Gastrocnemius medialis (tissue), 4 donors: ENCODE measurements around the gene CHURC1. TPM values are rescaled to one million over a fixed set of nuclear protein-coding genes. Genes with fewer than 3 reads are reported as not detected.

Experiments
- ATAC-seq, 2 donors: fragments of 150-250 bp; one replicate each; pipeline ENCODE4 v1.9.1; 2016
- DNase-seq, 2 donors: peaks; one replicate each; pipeline ENCODE4 v3.0.0-alpha.2; 2019
- H3K27ac ChIP-seq, 4 donors: fragments of 200-600 bp; sonication (generic); 1 replicate in 1 of 4; 2 replicates in 3 of 4; pipeline ENCODE4 v1.5.1; 2016 to 2018; ENCODE audit warnings: mild to moderate bottlenecking in 2 of 4, moderate library complexity in 1 of 4
- H3K27me3 ChIP-seq, 3 donors: fragments of 200-600 bp; sonication (generic) in 2 of 3; 1 replicate in 1 of 3; 2 replicates in 2 of 3; pipeline versions ENCODE4 v1.5.1 to v1.6.0; 2016 to 2019; ENCODE audit warnings: mild to moderate bottlenecking in 1 of 3, moderate library complexity in 1 of 3
- H3K36me3 ChIP-seq, 2 donors: fragments of 200-600 bp; sonication (generic) in 1 of 2; one replicate each; pipeline ENCODE4 v1.5.1; 2017 to 2018
- H3K4me1 ChIP-seq, 2 donors: fragments of 200-600 bp; sonication (generic) in 1 of 2; one replicate each; pipeline ENCODE4 v1.5.1; 2016 to 2017; ENCODE audit warnings: mild to moderate bottlenecking in 2 of 2
- H3K4me3 ChIP-seq, 4 donors: fragments of 200-600 bp; sonication (generic) in 3 of 4; 1 replicate in 1 of 4; 2 replicates in 3 of 4; pipeline ENCODE4 v1.5.1; 2016 to 2019; ENCODE audit warnings: mild to moderate bottlenecking in 2 of 4
- H3K9me3 ChIP-seq, 3 donors: fragments of 200-600 bp; sonication (generic) in 2 of 3; 1 replicate in 1 of 3; 2 replicates in 2 of 3; pipeline ENCODE4 v1.5.1; 2016 to 2019
- POLR2A ChIP-seq, 2 donors: fragments of 450-650 bp; IDR thresholded peaks; one replicate each; pipeline ENCODE4 v1.6.1; 2017; ENCODE audit warnings: antibody characterized with exemption in 2 of 2, mild to moderate bottlenecking in 2 of 2, moderate library complexity in 2 of 2
- in situ Hi-C, 4 donors: fragments of 200-750 bp; cut with MboI; loops; one replicate each; pipeline versions ENCODE4 v1.15.0 to v1.8.0; 2017; ENCODE audit warnings: low sequenced_read_pairs in 4 of 4
- intact Hi-C: fragments of 100-400 bp; cut with DNase I; formaldehyde crosslinking; loops from one replicate; pipeline ENCODE4 v1.15.1; 2023; ENCODE audit warnings: low total_unique reads
- total RNA-seq, 4 donors: library from RNA; depleted of rRNA; stranded (reverse); fragments of >200 nt; gene quantifications; one replicate each; pipeline versions ENCODE4 v1.1.0 to v1.2.3, GENCODE V29; 2016
- TF ChIP-seq, protein P1 (sequence below), 5 experiments: fragments of 450-650 bp in 3 of 5; fragments of 200-600 bp in 2 of 5; sonication (generic) in 2 of 5; IDR thresholded peaks in 4 of 5; conservative IDR thresholded peaks in 1 of 5; 1 replicate in 4 of 5; 2 replicates in 1 of 5; pipeline ENCODE4 v1.5.1; 2016 to 2019; ENCODE audit warnings: antibody characterized with exemption in 5 of 5, mild to moderate bottlenecking in 3 of 5, moderate library complexity in 3 of 5

CHURC1 gene
- total RNA-seq, 4 donors from 2014 or later: 47.9 to 108 (median 79.6) TPM

DNA sequence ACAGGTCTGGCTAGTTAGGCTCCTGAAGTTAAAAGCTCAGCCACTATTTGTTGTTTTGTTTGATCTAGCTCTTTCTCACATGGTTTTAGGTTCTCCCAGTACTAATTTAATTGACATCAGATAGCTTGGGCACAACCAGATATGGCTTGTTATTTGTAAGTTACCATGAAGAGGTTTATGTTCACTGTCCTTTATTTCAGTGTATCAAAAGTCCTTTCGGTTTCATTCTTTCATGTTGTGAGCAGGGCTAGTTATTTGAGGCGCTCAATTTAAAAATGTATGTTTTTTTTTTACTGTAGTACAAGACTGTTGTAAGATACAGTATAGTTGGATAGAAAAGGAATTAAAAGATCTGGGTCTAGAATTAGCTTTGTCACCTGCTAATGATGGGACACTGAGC is 21.3 kb downstream of the CHURC1 start:
- no peak for ATAC-seq
- H3K36me3 ChIP-seq: peaks cover 0 to 19% of the 10 kb centered on the region in 2 donors
- intact Hi-C loops: no loop called here
- no peaks in the 10 kb centered on the region for H3K27me3 ChIP-seq
- no peak for DNase-seq
- H3K27ac ChIP-seq: peak overlapping the region; percentile 64 to 83 (median 72)
- H3K4me1 ChIP-seq: peaks cover 42 to 57% of the 10 kb centered on the region in 2 donors
- no peaks in the 10 kb centered on the region for H3K9me3 ChIP-seq
- TF ChIP-seq, protein P1, sequence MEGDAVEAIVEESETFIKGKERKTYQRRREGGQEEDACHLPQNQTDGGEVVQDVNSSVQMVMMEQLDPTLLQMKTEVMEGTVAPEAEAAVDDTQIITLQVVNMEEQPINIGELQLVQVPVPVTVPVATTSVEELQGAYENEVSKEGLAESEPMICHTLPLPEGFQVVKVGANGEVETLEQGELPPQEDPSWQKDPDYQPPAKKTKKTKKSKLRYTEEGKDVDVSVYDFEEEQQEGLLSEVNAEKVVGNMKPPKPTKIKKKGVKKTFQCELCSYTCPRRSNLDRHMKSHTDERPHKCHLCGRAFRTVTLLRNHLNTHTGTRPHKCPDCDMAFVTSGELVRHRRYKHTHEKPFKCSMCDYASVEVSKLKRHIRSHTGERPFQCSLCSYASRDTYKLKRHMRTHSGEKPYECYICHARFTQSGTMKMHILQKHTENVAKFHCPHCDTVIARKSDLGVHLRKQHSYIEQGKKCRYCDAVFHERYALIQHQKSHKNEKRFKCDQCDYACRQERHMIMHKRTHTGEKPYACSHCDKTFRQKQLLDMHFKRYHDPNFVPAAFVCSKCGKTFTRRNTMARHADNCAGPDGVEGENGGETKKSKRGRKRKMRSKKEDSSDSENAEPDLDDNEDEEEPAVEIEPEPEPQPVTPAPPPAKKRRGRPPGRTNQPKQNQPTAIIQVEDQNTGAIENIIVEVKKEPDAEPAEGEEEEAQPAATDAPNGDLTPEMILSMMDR (IDR thresholded peaks at IDR 0.05 in 4 of 5, conservative IDR thresholded peaks at IDR 0.05 in 1 of 5): no peak
- no peak for TF ChIP-seq POLR2A (IDR thresholded peaks at IDR 0.05)
- H3K4me3 ChIP-seq: no peak overlapping the region
- in situ Hi-C loops: no loop called here

DNA sequence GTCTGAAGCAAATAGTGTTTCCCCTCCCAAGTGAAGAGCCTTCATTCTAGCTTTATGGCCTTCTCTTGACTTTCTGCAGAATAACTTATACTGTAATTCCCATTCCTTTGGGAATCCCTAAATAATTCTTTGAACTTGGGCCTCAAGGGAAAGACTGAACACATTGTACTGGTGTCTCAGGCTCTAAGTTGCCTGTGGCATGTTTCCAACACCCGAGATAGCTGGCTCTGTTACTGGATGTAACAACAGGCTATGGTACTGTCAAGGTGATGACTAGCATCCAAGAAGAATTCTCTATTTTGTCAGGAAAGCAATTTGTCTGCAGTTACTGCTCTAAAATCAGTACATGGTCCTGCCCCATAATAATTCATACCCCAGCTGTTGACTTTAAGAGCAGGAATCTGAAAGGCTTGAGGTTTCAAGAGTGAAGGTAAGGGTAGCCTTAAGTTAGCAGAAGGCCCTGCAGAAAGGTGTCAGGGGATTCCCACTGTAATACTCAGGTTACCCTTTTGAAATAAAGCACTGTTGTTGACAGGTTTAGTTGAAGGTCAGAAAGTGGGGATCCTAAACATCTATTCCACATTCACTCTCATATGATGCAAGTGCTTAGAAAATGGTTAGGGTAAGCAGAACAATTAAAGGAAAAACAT is 23.0 kb downstream of the CHURC1 start:
- Histone ChIP-seq H3K36me3 (peaks cover 0 to 12% of the 10 kb centered on the region in 2 donors), H3K27me3 (no peaks in the 10 kb centered on the region), H3K4me3 (no peak overlapping the region), H3K27ac (peak overlapping the region; percentile 64 to 83 (median 72)), H3K4me1 (peaks cover 38 to 44% of the 10 kb centered on the region in 2 donors), H3K9me3 (no peaks in the 10 kb centered on the region)
- in situ Hi-C loops: no loop called here
- no peak for TF ChIP-seq POLR2A (IDR thresholded peaks at IDR 0.05)
- TF ChIP-seq, protein P1 (IDR thresholded peaks at IDR 0.05 in 4 of 5, conservative IDR thresholded peaks at IDR 0.05 in 1 of 5): no peak
- DNase-seq (peak in 1 of 2 donors; percentile 51), ATAC-seq (peak in 1 of 2 donors; percentile 51)
- intact Hi-C loops: no loop called here

DNA sequence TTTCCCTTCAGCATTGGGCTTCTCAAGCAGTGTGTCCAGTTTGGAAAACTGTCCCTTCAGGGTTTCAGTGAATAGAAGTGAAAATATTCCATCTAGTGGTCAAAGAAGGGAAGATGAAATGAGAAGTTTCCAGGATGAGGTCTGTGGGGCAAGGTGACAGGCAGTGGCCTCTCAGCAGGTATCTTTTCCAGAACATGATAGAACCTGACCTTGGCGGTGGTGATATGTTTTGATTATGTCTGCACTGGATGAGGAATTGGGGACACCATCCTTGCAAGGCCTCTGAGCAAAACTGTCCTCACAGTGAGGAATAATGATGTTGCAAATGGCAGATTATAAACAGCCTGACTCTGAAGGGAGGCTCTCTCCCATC is 23.6 kb downstream of the CHURC1 start:
- no peaks in the 10 kb centered on the region for H3K9me3 ChIP-seq
- intact Hi-C loops (no loop called here), in situ Hi-C loops (no loop called here)
- DNase-seq: no peak
- H3K36me3 ChIP-seq: peaks cover 0 to 7% of the 10 kb centered on the region in 2 donors
- H3K4me3 ChIP-seq: no peak overlapping the region
- peak overlapping the region; percentile 64 to 83 (median 72) for H3K27ac ChIP-seq
- no peak for ATAC-seq
- H3K4me1 ChIP-seq: peaks cover 38 to 44% of the 10 kb centered on the region in 2 donors
- H3K27me3 ChIP-seq: no peaks in the 10 kb centered on the region
- no peak for TF ChIP-seq POLR2A (IDR thresholded peaks at IDR 0.05)
- TF ChIP-seq, protein P1 (IDR thresholded peaks at IDR 0.05 in 4 of 5, conservative IDR thresholded peaks at IDR 0.05 in 1 of 5): no peak

DNA sequence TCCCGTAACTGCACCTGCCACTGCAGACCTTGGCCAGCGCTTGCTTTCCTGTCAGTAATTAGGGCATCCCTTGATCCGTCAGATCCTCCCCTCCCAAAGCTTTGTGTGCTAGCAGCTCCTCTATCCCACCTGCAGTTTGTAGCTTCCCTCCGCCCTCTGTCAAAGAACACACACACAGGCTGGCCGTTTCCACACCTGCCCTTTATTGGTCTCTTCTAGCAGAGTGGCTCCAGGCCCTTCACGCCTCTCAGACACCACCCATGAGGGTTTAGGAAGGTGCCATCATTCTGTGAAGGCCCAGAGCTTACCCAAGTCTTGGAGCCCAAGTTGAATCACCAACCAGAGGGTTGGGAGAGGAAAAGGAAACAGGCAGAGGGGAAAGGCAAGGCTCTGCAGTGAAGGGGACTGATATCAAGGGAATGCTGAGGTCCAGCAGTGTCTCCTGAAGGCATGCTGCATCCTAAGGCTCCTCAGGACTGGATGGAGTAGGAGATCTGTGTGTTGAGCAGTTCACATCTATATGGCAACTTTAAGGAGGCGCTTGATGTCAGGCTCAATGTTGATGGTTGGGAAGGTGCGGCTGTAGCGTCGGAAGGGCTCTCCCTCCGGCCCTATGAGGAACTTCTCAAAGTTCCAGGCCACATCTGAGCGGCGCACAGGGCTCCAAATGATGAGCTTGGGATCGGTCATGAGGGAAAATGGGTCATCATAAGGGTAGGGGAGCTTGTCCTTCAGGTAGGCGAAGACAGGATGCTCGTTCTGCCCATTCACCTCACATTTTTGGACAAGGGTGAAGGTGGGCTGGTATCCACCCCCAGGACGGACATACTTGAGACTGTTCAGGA is 24.9 kb downstream of the CHURC1 start:
- Histone ChIP-seq H3K4me1 (peaks cover 33 to 36% of the 10 kb centered on the region in 2 donors), H3K9me3 (no peaks in the 10 kb centered on the region), H3K27me3 (no peaks in the 10 kb centered on the region), H3K36me3 (peaks cover 0 to 12% of the 10 kb centered on the region in 2 donors), H3K27ac (no peak overlapping the region), H3K4me3 (no peak overlapping the region)
- in situ Hi-C loops: no loop called here
- intact Hi-C loops: no loop called here
- ATAC-seq (no peak), DNase-seq (no peak)
- TF ChIP-seq POLR2A (IDR thresholded peaks at IDR 0.05): no peak
- TF ChIP-seq, protein P1 (IDR thresholded peaks at IDR 0.05 in 4 of 5, conservative IDR thresholded peaks at IDR 0.05 in 1 of 5): no peak
